DMS53 (cell line): ENCODE measurements around the gene CDR2L.

Source experiments
- DNase-seq: peaks from one replicate; lab custom pipeline; 2025; lab: John Stamatoyannopoulos, UW

CDR2L gene

GRCh38 chr17:74987418-74987908, at the start of gene CDR2L:
CDR2L (plus strand) TSS chr17:74987632; CDS start chr17:74988044, 412 bp downstream.
- peak; percentile 97 for DNase-seq

GRCh38 chr17:74938194-74938950, 49.1 kb upstream of the CDR2L start:
- no peak for DNase-seq

DNA sequence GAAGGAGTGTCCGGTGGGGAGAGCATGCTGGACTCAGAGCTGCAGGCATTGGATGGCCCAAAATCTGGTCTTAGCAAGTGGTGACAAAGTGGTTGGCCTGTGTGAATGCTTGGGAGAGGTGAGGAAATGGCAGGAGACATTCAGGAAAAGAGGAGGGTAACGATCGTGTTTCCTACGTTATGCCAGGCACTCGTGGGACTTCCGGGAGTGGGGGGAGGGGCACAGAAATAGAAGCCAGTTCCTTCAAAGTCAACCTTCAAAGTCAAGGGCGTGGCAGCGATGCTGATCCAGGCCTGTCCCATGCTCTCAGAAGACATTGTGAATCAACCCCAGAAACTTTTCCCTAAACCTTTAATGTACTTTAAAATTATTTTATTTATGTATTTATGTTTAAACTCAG, 47.9 kb upstream of the CDR2L start:
- no peak for DNase-seq

GRCh38 chr17:74941128-74941725, 46.2 kb upstream of the CDR2L start:
- no peak for DNase-seq

DNA sequence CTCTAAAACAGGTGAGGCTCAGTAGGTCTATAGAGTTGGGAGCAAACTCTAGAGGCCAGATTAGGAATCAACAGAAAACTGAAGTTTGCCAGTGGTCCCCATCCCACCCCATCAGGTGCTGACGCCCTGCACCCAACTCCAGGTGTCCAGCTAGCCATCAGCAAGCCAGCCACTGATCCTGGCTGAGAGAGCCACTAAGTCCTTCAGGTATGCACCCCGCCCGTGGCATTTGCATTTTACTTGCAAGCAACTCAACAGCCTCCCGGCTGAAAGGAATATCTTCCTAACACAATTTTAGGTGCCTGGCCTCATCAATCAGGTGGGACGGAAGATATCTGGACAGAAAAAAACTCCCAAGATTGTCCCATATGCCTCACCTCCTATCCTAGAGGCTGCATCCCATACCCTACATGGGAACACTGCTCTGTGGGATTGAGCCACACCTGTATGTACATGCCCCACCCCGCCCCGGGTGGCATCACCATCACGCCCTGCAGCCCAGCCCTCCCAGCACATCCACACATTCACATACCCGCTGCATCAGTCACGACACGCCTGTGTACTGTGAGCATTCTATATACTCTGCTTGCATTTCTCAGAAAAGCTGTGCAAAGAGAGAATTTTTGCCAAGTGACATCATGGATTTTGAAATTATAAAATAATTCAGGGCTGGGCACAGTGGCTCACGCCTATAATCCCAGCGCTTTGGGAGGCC, 43.5 kb upstream of the CDR2L start:
- DNase-seq: no peak

DNA sequence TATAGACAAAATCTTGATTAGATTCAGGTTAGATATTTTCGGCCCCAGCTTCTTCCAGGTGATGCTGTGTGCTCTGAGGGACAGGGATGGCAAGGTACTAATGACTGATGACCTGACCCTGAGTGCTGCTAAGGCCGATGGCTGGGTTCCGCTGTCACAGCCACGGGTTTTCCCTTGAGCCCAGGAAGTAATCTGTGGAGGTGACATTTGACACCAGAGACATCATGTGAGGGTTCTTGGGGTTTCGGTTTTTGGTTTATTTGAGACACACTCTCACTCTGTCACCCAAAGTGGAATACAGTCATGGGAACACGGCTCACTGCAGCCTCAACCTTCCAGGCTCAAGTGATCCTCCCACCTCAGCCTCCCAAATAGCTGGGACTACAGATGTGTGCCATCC, 41.9 kb upstream of the CDR2L start:
- DNase-seq: no peak

GRCh38 chr17:74946641-74947040, 40.8 kb upstream of the CDR2L start:
- DNase-seq: no peak

DNA sequence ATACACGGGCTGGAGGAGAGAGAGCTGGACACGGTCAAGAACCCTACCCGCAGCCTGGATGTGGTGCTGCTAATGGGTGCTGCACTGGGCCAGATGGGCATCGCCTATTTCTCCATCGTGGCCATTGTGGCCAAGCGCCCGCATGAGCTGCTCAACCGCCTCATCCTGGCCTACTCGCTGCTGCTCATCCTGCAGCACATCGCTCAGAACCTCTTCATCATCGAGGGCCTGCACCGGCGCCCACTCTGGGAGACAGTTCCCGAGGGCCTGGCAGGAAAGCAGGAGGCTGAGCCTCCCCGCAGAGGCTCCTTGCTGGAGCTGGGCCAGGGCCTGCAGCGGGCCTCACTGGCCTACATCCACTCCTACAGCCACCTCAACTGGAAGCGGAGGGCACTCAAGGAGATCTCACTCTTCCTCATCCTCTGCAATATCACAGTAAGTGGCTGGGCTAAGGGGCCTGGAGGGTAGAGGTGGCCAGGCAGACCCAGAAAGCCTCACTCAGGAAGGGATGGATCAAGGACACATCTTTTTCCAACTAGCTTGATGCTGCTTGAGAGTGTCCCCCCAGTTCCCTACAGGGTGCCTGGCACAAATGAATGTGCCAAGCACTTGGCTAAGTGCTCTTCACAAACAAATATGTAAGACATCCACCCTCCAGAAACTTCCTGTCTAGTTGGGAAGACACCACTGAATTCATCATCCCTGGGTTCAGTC, 40.2 kb upstream of the CDR2L start:
- DNase-seq: no peak

GRCh38 chr17:74949455-74950115, 37.8 kb upstream of the CDR2L start:
- peak; percentile 87 for DNase-seq

DNA sequence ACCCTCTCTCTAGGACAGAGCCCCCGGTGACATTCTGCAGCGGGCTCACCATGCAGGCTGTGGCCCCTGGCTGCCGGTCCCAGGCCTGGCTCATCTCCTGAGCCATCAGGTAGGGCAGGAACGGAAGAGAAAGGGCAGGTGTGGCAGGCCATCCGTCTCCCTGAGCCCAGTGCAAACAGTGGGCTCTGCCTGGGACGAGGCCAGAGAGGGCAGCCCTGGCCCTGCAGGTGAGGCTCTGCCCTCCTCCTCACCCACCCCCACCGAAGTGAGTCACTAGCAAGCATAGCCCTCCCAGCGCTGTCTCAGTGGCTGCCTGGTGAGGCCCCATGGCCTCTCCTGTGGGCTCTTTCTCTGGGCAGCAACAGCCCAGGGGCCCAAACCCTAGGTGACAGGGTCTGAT, 37.2 kb upstream of the CDR2L start:
- DNase-seq: peak; percentile 98

DNA sequence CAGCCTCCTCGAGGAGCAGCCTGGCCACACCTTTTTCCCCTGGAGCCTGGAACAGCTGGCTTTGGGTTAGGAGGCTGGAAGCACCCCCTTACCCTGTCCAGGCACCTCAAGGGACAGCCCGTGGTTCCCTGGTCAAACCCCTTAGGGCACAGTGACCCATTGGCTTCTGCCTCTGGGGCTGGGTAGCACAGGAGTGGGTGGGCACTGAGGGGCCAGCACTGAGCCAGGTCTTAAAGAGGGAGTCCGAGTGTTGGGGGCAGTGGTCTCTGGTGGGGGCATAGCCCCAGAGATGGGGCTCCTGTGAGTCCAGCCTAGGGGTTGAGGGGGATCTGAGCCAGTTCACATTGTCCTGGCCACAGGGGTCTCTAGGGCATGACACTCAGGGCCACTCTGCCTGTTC, 36.4 kb upstream of the CDR2L start:
- no peak for DNase-seq

DNA sequence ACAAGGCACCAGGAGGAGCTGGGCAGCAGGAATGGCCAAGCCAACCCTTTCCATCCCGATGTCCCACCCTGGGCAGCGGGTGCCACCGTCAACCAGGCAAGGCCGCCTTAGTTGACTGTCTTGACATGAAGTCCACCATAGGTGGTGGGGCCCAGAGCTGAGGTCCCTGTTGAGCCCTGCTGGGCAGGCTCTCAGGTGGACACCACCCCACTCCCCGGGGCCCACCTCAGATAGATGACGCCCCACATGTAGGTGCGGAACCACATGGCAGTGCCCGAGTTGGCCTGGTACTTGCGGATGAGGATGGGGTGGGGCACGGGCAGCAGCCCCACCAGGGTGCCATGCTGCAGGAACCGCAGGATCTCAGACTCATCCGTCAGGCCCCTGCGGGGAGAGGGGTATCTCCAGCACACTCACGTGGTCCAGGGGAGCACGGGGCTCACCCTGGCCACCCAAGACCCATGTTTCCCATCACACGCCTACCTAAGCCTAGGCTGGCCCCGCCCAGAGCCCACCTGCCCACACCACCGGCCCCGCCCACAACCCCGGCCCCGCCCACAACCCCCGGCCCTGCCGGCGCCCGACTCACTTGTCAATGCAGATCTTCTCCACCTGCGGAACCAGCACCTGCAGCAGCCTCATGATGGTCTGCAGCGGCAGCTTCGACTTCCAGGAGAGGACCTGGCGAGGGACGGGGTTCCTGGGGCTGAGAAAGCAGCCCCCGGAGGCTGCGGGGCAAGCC, 35.6 kb upstream of the CDR2L start:
- no peak for DNase-seq

- no peak for DNase-seq
Observed at GRCh38 chr17:74952431-74953133, 34.9 kb upstream of the CDR2L start.

GRCh38 chr17:74953134-74953687, 34.2 kb upstream of the CDR2L start:
- DNase-seq: no peak

DNA sequence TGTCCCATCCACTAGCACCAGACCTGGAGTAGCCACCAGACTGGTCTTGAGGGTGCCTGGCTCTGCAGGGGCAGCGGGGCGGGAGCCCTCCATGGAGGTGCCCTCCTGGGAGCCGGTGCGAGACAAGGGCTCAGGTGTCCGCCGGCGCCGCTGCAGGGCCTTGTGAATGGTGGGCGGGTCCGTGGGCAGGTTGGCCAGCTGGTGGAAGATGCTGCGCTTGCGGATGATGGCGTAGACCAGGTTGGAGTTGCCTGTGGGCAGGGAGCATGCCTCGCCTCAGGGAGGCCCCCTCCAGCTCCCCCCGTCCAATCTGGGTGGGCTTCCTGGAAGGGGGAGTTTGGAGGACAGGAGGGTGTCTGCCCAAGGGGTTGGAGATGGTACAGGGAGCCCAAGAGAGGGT, 33.3 kb upstream of the CDR2L start:
- no peak for DNase-seq

- no peak for DNase-seq
Observed at GRCh38 chr17:74954665-74955421, 32.6 kb upstream of the CDR2L start.

GRCh38 chr17:74956093-74956492, 31.3 kb upstream of the CDR2L start:
- no peak for DNase-seq

GRCh38 chr17:74957935-74958740, 29.3 kb upstream of the CDR2L start:
- peak; percentile 78 for DNase-seq
